ENCODE measurements around the gene XAB2.
A peak's percentile ranks its signal among the peaks of the same experiment; 100 is the strongest.

The XAB2 gene

GRCh38 chr19:7611541-7612279 is 17.6 kb downstream of the XAB2 start:
- no peak for DNase-seq (ENCODE audit: low spot score)

GRCh38 chr19:7610491-7611240 is 18.7 kb downstream of the XAB2 start:
- no peak for DNase-seq (ENCODE audit: low spot score)

- DNase-seq (ENCODE audit: low spot score): no peak
Observed at GRCh38 chr19:7607874-7608560, 21.3 kb downstream of the XAB2 start.

- no peak for DNase-seq (ENCODE audit: low spot score)
Observed at GRCh38 chr19:7607212-7607873, 22.0 kb downstream of the XAB2 start.

GRCh38 chr19:7606289-7606688 is 23.1 kb downstream of the XAB2 start:
- no peak for DNase-seq (ENCODE audit: low spot score)

- DNase-seq (ENCODE audit: low spot score): no peak
Observed at GRCh38 chr19:7605490-7606222, 23.7 kb downstream of the XAB2 start.

GRCh38 chr19:7603919-7604318 is 25.4 kb downstream of the XAB2 start:
- no peak for DNase-seq (ENCODE audit: low spot score)

GRCh38 chr19:7602935-7603497 is 26.3 kb downstream of the XAB2 start:
- DNase-seq (ENCODE audit: low spot score): no peak

GRCh38 chr19:7602240-7602934 is 27.0 kb downstream of the XAB2 start:
- DNase-seq (ENCODE audit: low spot score): no peak

- DNase-seq (ENCODE audit: low spot score): no peak
Observed at GRCh38 chr19:7600721-7601120, 28.6 kb downstream of the XAB2 start.

GRCh38 chr19:7598180-7598579 is 31.2 kb downstream of the XAB2 start:
- no peak for DNase-seq (ENCODE audit: low spot score)

GRCh38 chr19:7597689-7598088 is 31.7 kb downstream of the XAB2 start:
- no peak for DNase-seq (ENCODE audit: low spot score)

GRCh38 chr19:7596211-7596937 is 33.0 kb downstream of the XAB2 start:
- DNase-seq (ENCODE audit: low spot score): no peak

- peak; percentile 21 for DNase-seq (ENCODE audit: low spot score)
Observed at GRCh38 chr19:7595466-7596133, 33.7 kb downstream of the XAB2 start, which contains the start of gene CAMSAP3. Gene CAMSAP3, plus strand, starts transcription at chr19:7595863. Its CDS starts 140 bp downstream, at chr19:7596003.

- DNase-seq (ENCODE audit: low spot score): no peak
Observed at GRCh38 chr19:7590256-7590655, 39.1 kb downstream of the XAB2 start.

GRCh38 chr19:7589822-7590221 is 39.5 kb downstream of the XAB2 start:
- no peak for DNase-seq (ENCODE audit: low spot score)

- DNase-seq (ENCODE audit: low spot score): no peak
Observed at GRCh38 chr19:7582446-7582845, 46.9 kb downstream of the XAB2 start.

- no peak for DNase-seq (ENCODE audit: low spot score)
Observed at GRCh38 chr19:7579182-7579581, 50.2 kb downstream of the XAB2 start.

- no peak for DNase-seq (ENCODE audit: low spot score)
Observed at GRCh38 chr19:7578127-7578526, 51.2 kb downstream of the XAB2 start.

Measured in CD4-positive, alpha-beta T cell treated with Interleukin-2 at 100 ng/mL for 4 hours (primary cell).